Raji (cell line): Measurements from ENCODE around the gene RAB27B.

Source experiments
- POLR2A ChIP-seq: IDR thresholded peaks from 2 replicates; pipeline ENCODE4 v1.6.1; 2011; ENCODE audit warnings: low read depth, low read length, control low read depth; ENCODE audit not compliant: insufficient read depth

Gene RAB27B

GRCh38 chr18:54828281-54828881 lies at the start of gene RAB27B:
TSS of gene RAB27B (plus strand) at chr18:54828477. CDS start at chr18:54877586, 49,109 bp downstream.
- TF ChIP-seq POLR2A, result no peak

GRCh38 chr18:54780285-54780861 lies 47.9 kb upstream of the RAB27B start:
- no peak for TF ChIP-seq POLR2A

- no peak for TF ChIP-seq POLR2A
Measured at GRCh38 chr18:54780970-54781369, 47.3 kb upstream of the RAB27B start.

- no peak for TF ChIP-seq POLR2A
Measured at GRCh38 chr18:54783139-54783538, 45.1 kb upstream of the RAB27B start.

GRCh38 chr18:54786206-54786605 lies 42.1 kb upstream of the RAB27B start:
- no peak for TF ChIP-seq POLR2A

- no peak for TF ChIP-seq POLR2A
Measured at GRCh38 chr18:54787121-54787520, 41.2 kb upstream of the RAB27B start.

GRCh38 chr18:54787616-54788015 lies 40.7 kb upstream of the RAB27B start:
- TF ChIP-seq POLR2A, result no peak

GRCh38 chr18:54790109-54790508 lies 38.2 kb upstream of the RAB27B start:
- no peak for TF ChIP-seq POLR2A

- no peak for TF ChIP-seq POLR2A
Measured at GRCh38 chr18:54791657-54792056, 36.6 kb upstream of the RAB27B start.

GRCh38 chr18:54792079-54792478 lies 36.2 kb upstream of the RAB27B start:
- no peak for TF ChIP-seq POLR2A

GRCh38 chr18:54794823-54795222 lies 33.5 kb upstream of the RAB27B start:
- TF ChIP-seq POLR2A, result no peak

- no peak for TF ChIP-seq POLR2A
Measured at GRCh38 chr18:54798186-54798585, 30.1 kb upstream of the RAB27B start.

GRCh38 chr18:54801374-54801773 lies 26.9 kb upstream of the RAB27B start:
- no peak for TF ChIP-seq POLR2A

GRCh38 chr18:54802178-54802577 lies 26.1 kb upstream of the RAB27B start:
- no peak for TF ChIP-seq POLR2A

GRCh38 chr18:54802686-54803395 lies 25.4 kb upstream of the RAB27B start:
- TF ChIP-seq POLR2A, result no peak
